Loucy (cell line): ENCODE data around the gene ZNF507.

Experiments
- CTCF ChIP-seq: fragments of 200-600 bp; sonication (generic); conservative IDR thresholded peaks from 2 replicates; pipeline ENCODE4 v1.5.1; 2014; ENCODE audit warnings: mild to moderate bottlenecking, antibody characterized with exemption, low read length
- EZH2phosphoT487 ChIP-seq: fragments of 200-600 bp; IDR thresholded peaks from 2 replicates; pipeline ENCODE4 v1.6.1; 2018; ENCODE audit warnings: antibody characterized with exemption, mild to moderate bottlenecking, moderate library complexity, borderline replicate concordance

- TF ChIP-seq CTCF = peak; percentile 80
- no peak for TF ChIP-seq EZH2phosphoT487
Measured at GRCh38 chr19:32339988-32340874, 5.2 kb upstream of the ZNF507 start.
